Measurements from ENCODE around the gene PSMD3.

GRCh38 chr17:40000161-40000560, 19.6 kb downstream of the PSMD3 start:
- TF ChIP-seq CTCF (optimal IDR thresholded peaks at IDR 0.05 in 1 of 3, IDR thresholded peaks at IDR 0.05 in 1 of 3, conservative IDR thresholded peaks at IDR 0.05 in 1 of 3; ENCODE audit: extremely low read depth in 1 of 3, insufficient read depth in 2 of 3, low read length in 3 of 3) (no peak), EZH2 (IDR thresholded peaks at IDR 0.05; ENCODE audit: low read length) (no peak)
